PC-9 (cell line): ENCODE measurements around the gene TSTD2.

Experiments
- CTCF ChIP-seq: fragments of 200-600 bp; sonication (generic); conservative IDR thresholded peaks from 2 replicates; pipeline ENCODE4 v1.6.1; 2017; ENCODE audit warnings: mixed run types, antibody characterized with exemption, mild to moderate bottlenecking, moderate library complexity
- EZH2 ChIP-seq: fragments of 200-600 bp; sonication (generic); IDR thresholded peaks from 2 replicates; pipeline ENCODE4 v1.8.0; 2017; ENCODE audit warnings: antibody characterized with exemption, low read depth

GRCh38 chr9:97551308-97551707 lies 81.9 kb downstream of the TSTD2 start:
- TF ChIP-seq CTCF (no peak), EZH2 (no peak)
